ENCODE results near the gene CHID1. TPM values are rescaled to one million over a fixed set of nuclear protein-coding genes. Genes with fewer than 3 reads are reported as not detected.
A peak's percentile ranks its signal among the peaks of the same experiment; 100 is the strongest.

CHID1 gene
- total and polyA plus RNA-seq, 9 of the 15 experiments (the other 6 are each of a cell fraction or from before 2014, with no cell fraction given): 15.1 to 108 (median 39.8) TPM

DNA sequence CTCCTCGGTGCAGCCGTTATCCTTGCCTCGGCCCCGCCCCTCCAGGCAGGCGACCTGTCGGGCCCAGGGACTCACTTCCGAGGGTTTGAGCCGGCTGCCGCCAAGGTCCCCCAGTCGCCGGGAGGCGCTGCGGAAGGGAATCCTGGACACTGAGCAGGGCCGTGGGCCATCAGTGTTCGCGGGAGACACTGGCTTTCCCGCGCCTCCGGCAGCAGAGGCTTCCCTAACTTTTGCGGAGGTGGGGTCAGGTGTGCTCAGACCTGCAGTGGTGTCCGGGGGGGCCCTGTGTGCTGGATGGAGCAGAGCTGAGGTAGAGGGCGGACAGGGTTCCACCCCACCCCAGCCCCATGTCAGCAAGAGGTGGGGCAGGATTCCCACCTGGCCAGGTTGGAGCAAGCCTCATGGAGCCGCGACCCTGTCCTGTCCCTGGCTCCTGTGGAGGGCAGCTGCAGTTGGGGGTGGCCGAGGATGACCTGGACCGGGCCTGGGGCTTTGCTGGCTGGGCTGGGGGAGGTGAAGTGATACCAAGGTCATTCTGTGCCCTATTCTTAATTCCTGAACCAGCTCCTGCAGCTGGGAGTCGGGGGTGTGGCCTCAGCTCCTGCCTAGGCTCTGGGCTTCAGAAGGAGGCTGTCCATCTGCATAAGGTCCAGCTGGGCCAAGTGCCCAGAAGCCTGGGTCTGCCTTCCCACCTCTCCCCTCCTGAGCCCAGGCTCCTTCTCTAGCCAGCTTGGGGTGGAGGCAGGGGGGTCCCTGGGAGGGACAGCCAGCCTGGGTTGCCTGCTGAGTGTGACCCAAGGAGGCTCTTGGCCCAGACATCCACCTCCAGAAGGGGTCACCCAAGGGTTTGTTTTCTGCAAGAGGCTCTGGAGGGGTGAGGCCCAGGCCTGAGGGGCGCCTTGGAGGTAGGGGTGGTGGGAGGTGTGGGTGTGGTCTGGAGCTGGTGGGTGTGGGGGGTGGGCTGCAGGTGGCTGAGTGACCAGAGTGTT is 59.5 kb downstream of the CHID1 start:
- CTCF ChIA-PET (ENCODE audit: low intra/inter-chr PET ratio): interaction anchor here (1.0 to 1.3 kb wide), 2 partner anchors 201 to 204 kb away, joined by 3 to 4 read pairs; no protein-coding TSS in a partner anchor
- POLR2A ChIA-PET: interaction anchor here (0.6 to 1.0 kb wide), 2 partner anchors 8 to 197 kb away, joined by 3 read pairs; partner anchors contain the start of gene TSPAN4
- no peak overlapping the region for H3K27ac ChIP-seq (ENCODE audit: extremely low read depth, low read depth, low read length)
- H3K9me1 ChIP-seq (ENCODE audit: control insufficient read depth, insufficient read depth, low read length): no peaks in the 10 kb centered on the region
- in situ Hi-C loops (cut with MboI): no loop called here
- H3K4me1 ChIP-seq (replicated peaks in 1 of 2; ENCODE audit: control insufficient read depth in 2 of 2, insufficient read depth in 2 of 2, low read length in 2 of 2): peaks cover 0 to 83% of the 10 kb centered on the region in 2 experiments; a peak in 2 of 5 replicates
- no peaks in the 10 kb centered on the region for H3K36me3 ChIP-seq (ENCODE audit: control insufficient read depth, insufficient read depth, low read length)
- intact Hi-C loops (cut with micrococcal nuclease): no loop called here
- FAIRE-seq (peak; percentile 32), DNase-seq (ENCODE audit: extremely low read depth in 1 of 4, low spot score in 3 of 4) (peak in 2 of 4 experiments; percentile 52 to 56), ATAC-seq (peak; percentile 74)
- peak overlapping the region in 1 of 2 experiments; percentile 45; a peak in 2 of 4 replicates for H3K9ac ChIP-seq (ENCODE audit: insufficient read depth in 1 of 2, low read depth in 2 of 2, low read length in 2 of 2)
- no peak overlapping the region for H2AFZ ChIP-seq (ENCODE audit: low read depth, low read length)
- no peaks in the 10 kb centered on the region for H3K79me2 ChIP-seq (ENCODE audit: control insufficient read depth, insufficient read depth, low read length)
- no peaks in the 10 kb centered on the region for H3K27me3 ChIP-seq (ENCODE audit: control insufficient read depth in 2 of 2, insufficient read depth in 2 of 2, low read length in 2 of 2)
- BruUV-seq (replicated peaks): no TSS peak
- 81% methylated on average over 14 of the region's 28 CpGs for WGBS (ENCODE audit: insufficient coverage, low coverage, missing lambda C conversion rate)
- no peak overlapping the region for H3K4me2 ChIP-seq (ENCODE audit: insufficient read depth, low read length)
- no peaks in the 10 kb centered on the region for H4K20me1 ChIP-seq (replicated peaks; ENCODE audit: control insufficient read depth, insufficient read depth, low read length)
- H3K9me3 ChIP-seq (replicated peaks; ENCODE audit: control insufficient read depth, insufficient read depth, low read depth, low read length): no peaks in the 10 kb centered on the region
- H3K4me3 ChIP-seq: no peak overlapping the region
- TF ChIP-seq RAD21 (CRISPR knock-in tag; conservative IDR thresholded peaks at IDR 0.05 in 1 of 2, IDR thresholded peaks at IDR 0.05 in 1 of 2): peak in 1 of 2 experiments; percentile 37; a peak in 1 of 4 replicates
- TF ChIP-seq FIP1L1 (IDR thresholded peaks at IDR 0.05; ENCODE audit: low read depth, low read length, poor library complexity, severe bottlenecking): no peak
- TF ChIP-seq ZBED1 (IDR thresholded peaks at IDR 0.05): no peak
- TF ChIP-seq ZNF77 (CRISPR knock-in tag; IDR thresholded peaks at IDR 0.05): no peak
- TF ChIP-seq FOXA1 (IDR thresholded peaks at IDR 0.05; ENCODE audit: borderline replicate concordance): no peak
- TF ChIP-seq ZNF3 (CRISPR knock-in tag; IDR thresholded peaks at IDR 0.05): no peak
- TF ChIP-seq, protein P1, sequence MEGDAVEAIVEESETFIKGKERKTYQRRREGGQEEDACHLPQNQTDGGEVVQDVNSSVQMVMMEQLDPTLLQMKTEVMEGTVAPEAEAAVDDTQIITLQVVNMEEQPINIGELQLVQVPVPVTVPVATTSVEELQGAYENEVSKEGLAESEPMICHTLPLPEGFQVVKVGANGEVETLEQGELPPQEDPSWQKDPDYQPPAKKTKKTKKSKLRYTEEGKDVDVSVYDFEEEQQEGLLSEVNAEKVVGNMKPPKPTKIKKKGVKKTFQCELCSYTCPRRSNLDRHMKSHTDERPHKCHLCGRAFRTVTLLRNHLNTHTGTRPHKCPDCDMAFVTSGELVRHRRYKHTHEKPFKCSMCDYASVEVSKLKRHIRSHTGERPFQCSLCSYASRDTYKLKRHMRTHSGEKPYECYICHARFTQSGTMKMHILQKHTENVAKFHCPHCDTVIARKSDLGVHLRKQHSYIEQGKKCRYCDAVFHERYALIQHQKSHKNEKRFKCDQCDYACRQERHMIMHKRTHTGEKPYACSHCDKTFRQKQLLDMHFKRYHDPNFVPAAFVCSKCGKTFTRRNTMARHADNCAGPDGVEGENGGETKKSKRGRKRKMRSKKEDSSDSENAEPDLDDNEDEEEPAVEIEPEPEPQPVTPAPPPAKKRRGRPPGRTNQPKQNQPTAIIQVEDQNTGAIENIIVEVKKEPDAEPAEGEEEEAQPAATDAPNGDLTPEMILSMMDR (IDR thresholded peaks at IDR 0.05 in 2 of 3, conservative IDR thresholded peaks at IDR 0.05 in 1 of 3; ENCODE audit: insufficient read depth in 2 of 3, low read depth in 1 of 3, low read length in 3 of 3): peak; percentile 42 to 64 (median 56); a peak in 5 of 6 replicates
- no peak for TF ChIP-seq ZZZ3 (IDR thresholded peaks at IDR 0.05)
- TF ChIP-seq FOXA3 (CRISPR knock-in tag; conservative IDR thresholded peaks at IDR 0.05 in 1 of 2, IDR thresholded peaks at IDR 0.05 in 1 of 2): no peak
- TF ChIP-seq, protein P2, sequence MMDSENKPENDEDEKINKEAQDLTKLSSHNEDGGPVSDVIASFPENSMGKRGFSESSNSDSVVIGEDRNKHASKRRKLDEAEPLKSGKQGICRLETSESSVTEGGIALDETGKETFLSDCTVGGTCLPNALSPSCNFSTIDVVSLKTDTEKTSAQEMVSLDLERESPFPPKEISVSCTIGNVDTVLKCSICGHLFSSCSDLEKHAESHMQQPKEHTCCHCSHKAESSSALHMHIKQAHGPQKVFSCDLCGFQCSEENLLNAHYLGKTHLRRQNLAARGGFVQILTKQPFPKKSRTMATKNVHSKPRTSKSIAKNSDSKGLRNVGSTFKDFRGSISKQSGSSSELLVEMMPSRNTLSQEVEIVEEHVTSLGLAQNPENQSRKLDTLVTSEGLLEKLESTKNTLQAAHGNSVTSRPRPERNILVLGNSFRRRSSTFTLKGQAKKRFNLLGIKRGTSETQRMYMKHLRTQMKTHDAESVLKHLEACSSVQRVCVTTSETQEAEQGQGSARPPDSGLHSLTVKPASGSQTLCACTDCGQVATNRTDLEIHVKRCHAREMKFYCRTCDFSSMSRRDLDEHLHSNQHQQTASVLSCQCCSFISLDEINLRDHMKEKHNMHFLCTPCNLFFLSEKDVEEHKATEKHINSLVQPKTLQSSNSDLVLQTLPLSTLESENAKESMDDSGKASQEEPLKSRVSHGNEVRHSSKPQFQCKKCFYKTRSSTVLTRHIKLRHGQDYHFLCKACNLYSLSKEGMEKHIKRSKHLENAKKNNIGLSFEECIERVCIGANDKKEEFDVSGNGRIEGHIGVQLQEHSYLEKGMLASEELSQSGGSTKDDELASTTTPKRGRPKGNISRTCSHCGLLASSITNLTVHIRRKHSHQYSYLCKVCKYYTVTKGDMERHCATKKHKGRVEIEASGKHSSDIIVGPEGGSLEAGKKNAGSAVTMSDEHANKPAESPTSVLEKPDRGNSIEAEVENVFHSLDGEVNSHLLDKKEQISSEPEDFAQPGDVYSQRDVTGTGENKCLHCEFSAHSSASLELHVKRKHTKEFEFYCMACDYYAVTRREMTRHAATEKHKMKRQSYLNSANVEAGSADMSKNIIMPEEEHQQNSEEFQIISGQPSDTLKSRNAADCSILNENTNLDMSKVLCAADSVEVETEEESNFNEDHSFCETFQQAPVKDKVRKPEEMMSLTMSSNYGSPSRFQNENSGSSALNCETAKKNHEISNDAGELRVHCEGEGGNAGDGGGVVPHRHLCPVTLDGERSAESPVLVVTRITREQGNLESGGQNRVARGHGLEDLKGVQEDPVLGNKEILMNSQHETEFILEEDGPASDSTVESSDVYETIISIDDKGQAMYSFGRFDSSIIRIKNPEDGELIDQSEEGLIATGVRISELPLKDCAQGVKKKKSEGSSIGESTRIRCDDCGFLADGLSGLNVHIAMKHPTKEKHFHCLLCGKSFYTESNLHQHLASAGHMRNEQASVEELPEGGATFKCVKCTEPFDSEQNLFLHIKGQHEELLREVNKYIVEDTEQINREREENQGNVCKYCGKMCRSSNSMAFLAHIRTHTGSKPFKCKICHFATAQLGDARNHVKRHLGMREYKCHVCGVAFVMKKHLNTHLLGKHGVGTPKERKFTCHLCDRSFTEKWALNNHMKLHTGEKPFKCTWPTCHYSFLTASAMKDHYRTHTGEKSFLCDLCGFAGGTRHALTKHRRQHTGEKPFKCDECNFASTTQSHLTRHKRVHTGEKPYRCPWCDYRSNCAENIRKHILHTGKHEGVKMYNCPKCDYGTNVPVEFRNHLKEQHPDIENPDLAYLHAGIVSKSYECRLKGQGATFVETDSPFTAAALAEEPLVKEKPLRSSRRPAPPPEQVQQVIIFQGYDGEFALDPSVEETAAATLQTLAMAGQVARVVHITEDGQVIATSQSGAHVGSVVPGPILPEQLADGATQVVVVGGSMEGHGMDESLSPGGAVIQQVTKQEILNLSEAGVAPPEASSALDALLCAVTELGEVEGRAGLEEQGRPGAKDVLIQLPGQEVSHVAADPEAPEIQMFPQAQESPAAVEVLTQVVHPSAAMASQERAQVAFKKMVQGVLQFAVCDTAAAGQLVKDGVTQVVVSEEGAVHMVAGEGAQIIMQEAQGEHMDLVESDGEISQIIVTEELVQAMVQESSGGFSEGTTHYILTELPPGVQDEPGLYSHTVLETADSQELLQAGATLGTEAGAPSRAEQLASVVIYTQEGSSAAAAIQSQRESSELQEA (IDR thresholded peaks at IDR 0.05; ENCODE audit: low read depth): no peak
